ENCODE results near the gene LOX. TPM values are rescaled to one million over a fixed set of nuclear protein-coding genes. Genes with fewer than 3 reads are reported as not detected.

Gene LOX
- total RNA-seq, 1 experiment from 2014 or later: 2.8 TPM

- Histone ChIP-seq H3K27ac (ENCODE audit: low read depth, low read length, poor library complexity, severe bottlenecking) (no peak overlapping the region), H3K9me3 (ENCODE audit: low read depth, low read length, poor library complexity, severe bottlenecking) (no peaks in the 10 kb centered on the region), H3K4me3 (ENCODE audit: low read depth, low read length, poor library complexity, severe bottlenecking) (no peak overlapping the region), H3K36me3 (ENCODE audit: insufficient read depth, low read length, poor library complexity, severe bottlenecking) (no peaks in the 10 kb centered on the region), H3K27me3 (replicated peaks; ENCODE audit: insufficient read depth, low read depth, low read length, poor library complexity) (no peaks in the 10 kb centered on the region), H3K4me1 (ENCODE audit: insufficient read depth, low read length, poor library complexity, severe bottlenecking) (no peaks in the 10 kb centered on the region)
- intact Hi-C loops (cut with micrococcal nuclease; ENCODE audit: unreplicated experiment): no loop called here
- TF ChIP-seq CTCF (conservative IDR thresholded peaks at IDR 0.05; ENCODE audit: low read depth, low read length) (no peak), EZH2 (IDR thresholded peaks at IDR 0.05; ENCODE audit: borderline replicate concordance, low read depth, low read length, poor library complexity, severe bottlenecking) (no peak)
- POLR2A ChIA-PET (ENCODE audit: low non-redundant PET): no interaction called here
- CTCF ChIA-PET: no interaction called here
- BruUV-seq (replicated peaks): no TSS peak
- no peak for DNase-seq (ENCODE audit: low spot score)
These were observed 37.3 kb downstream of the LOX start for GRCh38 chr5:122040636-122041302.

GRCh38 chr5:122036326-122036725 lies 41.7 kb downstream of the LOX start:
- DNase-seq (ENCODE audit: low spot score): no peak
- Histone ChIP-seq H3K27ac (ENCODE audit: low read depth, low read length, poor library complexity, severe bottlenecking) (no peak overlapping the region), H3K4me1 (ENCODE audit: insufficient read depth, low read length, poor library complexity, severe bottlenecking) (no peaks in the 10 kb centered on the region), H3K36me3 (ENCODE audit: insufficient read depth, low read length, poor library complexity, severe bottlenecking) (no peaks in the 10 kb centered on the region), H3K27me3 (replicated peaks; ENCODE audit: insufficient read depth, low read depth, low read length, poor library complexity) (no peaks in the 10 kb centered on the region), H3K4me3 (ENCODE audit: low read depth, low read length, poor library complexity, severe bottlenecking) (no peak overlapping the region), H3K9me3 (ENCODE audit: low read depth, low read length, poor library complexity, severe bottlenecking) (no peaks in the 10 kb centered on the region)
- BruUV-seq (replicated peaks): no TSS peak
- ChIA-PET POLR2A (ENCODE audit: low non-redundant PET) (no interaction called here), CTCF (no interaction called here)
- TF ChIP-seq CTCF (conservative IDR thresholded peaks at IDR 0.05; ENCODE audit: low read depth, low read length) (no peak), EZH2 (IDR thresholded peaks at IDR 0.05; ENCODE audit: borderline replicate concordance, low read depth, low read length, poor library complexity, severe bottlenecking) (no peak)
- intact Hi-C loops (cut with micrococcal nuclease; ENCODE audit: unreplicated experiment): no loop called here

- intact Hi-C loops (cut with micrococcal nuclease; ENCODE audit: unreplicated experiment): no loop called here
- Histone ChIP-seq H3K27ac (ENCODE audit: low read depth, low read length, poor library complexity, severe bottlenecking) (no peak overlapping the region), H3K4me1 (ENCODE audit: insufficient read depth, low read length, poor library complexity, severe bottlenecking) (no peaks in the 10 kb centered on the region), H3K9me3 (ENCODE audit: low read depth, low read length, poor library complexity, severe bottlenecking) (no peaks in the 10 kb centered on the region), H3K27me3 (replicated peaks; ENCODE audit: insufficient read depth, low read depth, low read length, poor library complexity) (no peaks in the 10 kb centered on the region), H3K4me3 (ENCODE audit: low read depth, low read length, poor library complexity, severe bottlenecking) (no peak overlapping the region), H3K36me3 (ENCODE audit: insufficient read depth, low read length, poor library complexity, severe bottlenecking) (no peaks in the 10 kb centered on the region)
- ChIA-PET CTCF (no interaction called here), POLR2A (ENCODE audit: low non-redundant PET) (interaction anchor here (0.5 kb wide), 1 partner anchor 27 kb away, joined by 3 read pairs; no protein-coding TSS in a partner anchor)
- BruUV-seq (replicated peaks): no TSS peak
- DNase-seq (ENCODE audit: low spot score): no peak
- TF ChIP-seq CTCF (conservative IDR thresholded peaks at IDR 0.05; ENCODE audit: low read depth, low read length) (no peak), EZH2 (IDR thresholded peaks at IDR 0.05; ENCODE audit: borderline replicate concordance, low read depth, low read length, poor library complexity, severe bottlenecking) (no peak)
These were observed 42.1 kb downstream of the LOX start for GRCh38 chr5:122035913-122036312.

Data from A673 (cell line).